Activated CD8-positive, alpha-beta memory T cell treated with anti-CD3 and anti-CD28 coated beads for 36 hours (primary cell): ENCODE results near the gene GRK3. TPM values are rescaled to one million over a fixed set of nuclear protein-coding genes. Genes with fewer than 3 reads are reported as not detected.
"Not testable (repeated sequence)": the region's sequence is repeated elsewhere in the genome, so short reads cannot be mapped to it uniquely, and the experiment has no call there.

Experiments
- CTCF ChIA-PET: fragments of 350-600 bp; sonication (Branson Sonifier 250); formaldehyde crosslinking; loops from one replicate; lab custom pipeline; 2021; ENCODE audit warnings: antibody characterized with exemption; lab: Charles Lee
- POLR2A ChIA-PET: fragments of 350-600 bp; sonication (Branson Sonifier 250); formaldehyde crosslinking; loops from one replicate; lab custom pipeline; 2021; ENCODE audit warnings: antibody characterized with exemption; lab: Charles Lee
- total RNA-seq, 2 experiments: library from RNA; stranded (reverse); gene quantifications; one replicate each; pipeline ENCODE4 v1.2.3, GENCODE V29; 2021

GRK3 gene
- total RNA-seq = 10 to 100 TPM; 13.5 to 15.4 TPM

DNA sequence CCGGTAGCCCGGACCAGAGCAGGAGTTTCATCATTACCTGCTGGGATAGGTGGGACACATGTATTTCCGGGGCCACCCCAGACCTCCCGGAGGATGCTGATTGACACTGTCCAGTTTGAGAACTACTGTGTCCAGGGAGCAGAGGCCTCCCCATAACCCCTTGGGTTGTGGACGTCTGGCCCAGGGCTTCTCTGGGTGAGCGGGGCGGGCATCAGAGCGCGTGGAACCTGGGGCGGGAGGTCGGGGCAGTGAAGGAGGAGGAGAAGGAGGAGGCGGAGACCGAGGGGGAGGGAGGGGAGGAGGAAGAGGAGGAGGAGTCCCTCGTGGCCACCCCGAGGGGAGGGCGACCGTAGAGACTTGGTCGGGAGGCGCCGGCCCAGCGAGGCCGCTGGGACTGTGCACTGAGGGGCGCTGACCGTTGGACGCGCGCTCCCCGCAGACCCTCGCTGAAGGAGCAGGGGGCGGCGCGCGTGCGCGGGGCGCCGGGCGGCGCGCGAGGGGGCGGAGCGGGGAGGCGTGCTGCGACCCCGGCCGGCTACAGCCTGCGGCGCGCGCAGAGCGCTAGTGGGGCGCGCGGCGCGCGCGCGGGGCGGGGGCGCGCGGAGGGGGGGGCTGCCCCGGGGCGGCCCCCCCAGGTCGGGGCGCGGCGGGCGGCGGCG is at the start of gene GRK3:
GRK3 (plus strand) TSS at position 356 of the 659 bp plus-strand sequence. CDS start 366 bp downstream, outside the sequence.
- CTCF ChIA-PET = interaction anchor here (0.7 to 1.1 kb wide), 2 partner anchors 59 to 514 kb away, joined by 3 to 4 read pairs; no protein-coding TSS in a partner anchor
- POLR2A ChIA-PET = no interaction called here

DNA sequence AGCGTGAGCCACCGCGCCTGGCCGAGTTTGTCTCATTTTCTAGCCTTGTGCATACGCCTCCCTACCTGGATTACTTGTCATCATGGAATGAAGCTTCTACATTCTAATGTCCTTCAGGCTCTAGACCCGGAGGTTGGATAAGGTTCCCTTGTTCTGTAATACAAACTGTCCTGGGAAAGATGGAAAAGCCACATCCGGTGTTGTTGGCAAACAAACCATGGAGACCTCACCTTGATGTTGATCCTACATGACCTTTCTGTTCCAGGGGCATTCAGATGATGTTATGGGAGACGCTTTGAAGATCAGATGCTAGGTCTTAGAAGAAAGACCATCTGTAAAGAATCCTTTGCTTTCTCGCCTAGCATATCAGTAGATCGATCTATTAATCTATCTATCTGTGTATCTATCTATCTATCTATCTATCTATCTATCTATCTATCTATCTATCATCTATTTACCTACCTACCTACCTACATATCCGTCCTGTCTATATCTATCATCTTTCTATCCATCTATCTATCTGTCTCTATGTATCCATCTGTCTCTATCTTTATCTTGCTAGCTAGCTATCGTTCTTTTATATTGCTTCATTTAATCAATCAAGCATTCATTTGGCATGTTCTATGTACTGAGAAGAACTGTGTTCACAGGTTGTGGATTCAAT is 46.3 kb upstream of the GRK3 start:
- POLR2A ChIA-PET = no interaction called here
- CTCF ChIA-PET = no interaction called here

DNA sequence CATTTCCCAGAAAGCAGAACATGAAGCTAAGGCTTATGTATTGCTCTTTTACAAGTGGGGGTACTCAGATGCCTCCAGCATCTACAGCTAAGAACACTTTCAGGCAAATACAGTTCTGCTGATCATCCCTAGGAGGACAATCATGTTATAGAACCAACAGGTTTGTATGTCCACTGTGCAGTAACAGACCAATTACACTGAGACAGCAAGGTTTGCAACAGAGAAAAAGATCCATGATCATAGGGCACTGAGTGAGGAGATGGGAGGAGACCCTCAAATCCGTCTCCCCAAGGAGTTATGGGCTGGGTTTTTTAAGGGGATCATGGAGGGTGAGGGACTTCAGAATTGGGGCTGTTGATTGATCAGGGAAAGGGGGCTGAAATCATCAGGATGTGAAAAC is 39.1 kb upstream of the GRK3 start:
- POLR2A ChIA-PET = no interaction called here
- CTCF ChIA-PET = no interaction called here

DNA sequence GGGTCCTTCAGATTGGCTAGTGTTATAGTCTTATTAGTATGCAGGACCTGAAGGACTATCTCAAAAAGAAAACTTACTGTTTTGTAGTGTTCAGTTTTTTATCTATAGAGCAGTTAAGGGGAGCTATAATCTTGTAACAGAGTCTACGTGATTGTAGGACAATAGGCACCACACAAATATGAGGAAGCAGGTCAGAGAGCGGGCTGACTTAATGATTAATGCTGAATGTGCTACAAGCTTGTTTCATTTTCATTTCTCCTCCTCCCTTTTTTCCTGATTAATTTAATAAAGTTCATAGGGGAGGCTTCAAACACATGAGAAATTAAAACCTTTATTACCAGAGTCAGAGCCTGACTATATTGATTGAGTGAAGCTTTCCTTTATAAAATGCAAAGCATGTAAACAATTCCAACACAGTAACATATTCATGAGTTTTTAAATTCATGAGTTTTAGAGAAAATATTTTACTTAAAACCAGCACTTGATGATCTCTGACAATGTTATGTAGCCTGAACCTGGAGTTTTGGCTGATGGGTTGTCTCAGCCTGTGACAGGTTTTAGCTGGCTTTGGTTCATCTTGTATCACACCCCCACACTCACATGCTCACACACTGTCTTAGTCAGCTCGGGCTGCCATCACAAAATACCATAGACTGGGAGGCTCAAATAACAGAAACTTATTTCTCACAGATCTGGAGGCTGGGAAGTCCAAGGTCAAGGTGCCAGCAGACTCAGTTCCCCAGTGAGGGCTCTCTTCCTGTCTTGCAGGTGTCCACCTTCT is 38.5 kb upstream of the GRK3 start:
- CTCF ChIA-PET, POLR2A ChIA-PET: not testable (repeated sequence)

DNA sequence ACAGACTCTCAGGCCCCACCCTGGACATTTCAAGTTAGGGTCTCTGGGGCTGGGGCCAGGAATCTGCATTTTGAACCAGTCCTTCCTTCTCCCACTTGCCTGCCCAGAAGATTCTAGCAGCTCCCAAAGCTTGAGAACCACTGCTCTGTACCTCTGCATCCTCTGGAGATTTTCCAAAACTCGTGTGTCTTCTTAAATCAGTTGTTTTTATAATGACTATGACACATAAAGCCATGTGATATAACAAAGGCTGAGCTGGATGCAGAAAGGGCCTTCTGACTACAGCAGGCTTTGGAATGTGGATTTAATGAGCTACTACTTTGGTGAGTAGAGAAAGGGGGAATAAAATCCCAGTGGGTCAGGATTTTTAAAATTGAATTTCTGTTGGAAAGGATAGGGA is 37.5 kb upstream of the GRK3 start:
- CTCF ChIA-PET, POLR2A ChIA-PET: not testable (repeated sequence)

DNA sequence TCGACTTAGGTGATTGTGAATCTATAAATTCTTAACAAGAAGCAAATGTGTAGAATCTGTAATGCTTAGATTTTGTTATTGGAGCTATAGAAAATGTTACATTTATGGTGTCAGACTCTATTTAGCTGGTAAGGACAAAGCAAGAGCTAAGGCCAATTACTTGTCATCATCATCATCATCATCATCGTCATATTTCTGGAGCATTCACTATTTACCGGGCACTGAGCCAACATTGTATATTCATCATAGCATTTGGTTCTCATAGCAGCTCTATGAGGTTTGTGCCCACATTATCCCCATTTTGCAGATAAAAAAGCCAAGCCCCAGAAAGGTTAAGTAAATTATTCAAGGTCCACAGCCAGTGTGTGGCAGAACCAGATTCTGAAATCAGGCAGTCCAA is 36.4 kb upstream of the GRK3 start:
- CTCF ChIA-PET, POLR2A ChIA-PET: not testable (repeated sequence)

DNA sequence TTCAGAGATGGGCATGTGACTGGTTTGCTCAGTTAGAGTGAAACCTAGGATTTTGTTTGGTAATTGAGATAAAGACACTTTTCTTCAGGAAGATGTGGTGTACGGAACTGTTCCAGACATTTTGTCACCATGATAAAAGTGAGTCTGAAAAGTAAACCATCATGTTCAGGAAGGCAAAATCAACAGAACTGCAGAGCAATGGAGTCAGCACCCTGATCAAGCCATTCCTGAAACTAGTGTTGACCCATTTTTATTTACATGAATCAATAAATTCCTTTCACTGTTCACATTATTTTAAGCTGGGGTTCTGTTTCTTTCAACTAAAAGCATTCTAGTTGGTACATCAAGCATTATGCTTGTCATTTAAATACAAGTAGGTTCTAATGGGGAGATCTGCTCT is 35.4 kb upstream of the GRK3 start:
- CTCF ChIA-PET, POLR2A ChIA-PET: not testable (repeated sequence)

DNA sequence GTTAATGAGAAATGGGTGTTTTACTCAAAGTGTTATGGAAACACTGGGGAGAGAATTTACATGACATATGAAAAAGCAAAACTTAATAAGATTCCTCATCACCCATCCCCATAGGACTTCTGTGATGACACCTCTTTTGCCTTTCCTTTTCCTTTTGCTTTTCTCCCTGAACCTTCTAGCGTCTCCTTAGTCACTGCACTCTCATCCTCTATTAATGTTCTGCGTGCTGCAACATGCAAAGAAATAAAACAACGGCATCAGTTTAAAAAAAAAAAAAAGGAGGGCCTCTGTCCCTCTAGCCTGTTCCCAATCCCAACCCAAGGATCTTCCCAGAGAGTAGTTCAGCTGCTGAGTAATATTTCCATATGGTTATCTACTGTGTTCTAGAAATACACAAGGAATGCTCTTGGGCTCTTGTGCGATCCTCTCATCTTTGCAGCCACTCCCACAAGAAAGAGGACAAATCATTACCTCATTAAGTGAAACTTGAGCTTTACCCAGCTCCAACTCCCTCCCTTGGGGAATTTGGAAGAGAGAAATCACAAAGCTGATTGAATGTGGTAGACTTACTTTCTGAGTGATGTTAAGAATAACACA is 34.8 kb upstream of the GRK3 start:
- POLR2A ChIA-PET, CTCF ChIA-PET: not testable (repeated sequence)

DNA sequence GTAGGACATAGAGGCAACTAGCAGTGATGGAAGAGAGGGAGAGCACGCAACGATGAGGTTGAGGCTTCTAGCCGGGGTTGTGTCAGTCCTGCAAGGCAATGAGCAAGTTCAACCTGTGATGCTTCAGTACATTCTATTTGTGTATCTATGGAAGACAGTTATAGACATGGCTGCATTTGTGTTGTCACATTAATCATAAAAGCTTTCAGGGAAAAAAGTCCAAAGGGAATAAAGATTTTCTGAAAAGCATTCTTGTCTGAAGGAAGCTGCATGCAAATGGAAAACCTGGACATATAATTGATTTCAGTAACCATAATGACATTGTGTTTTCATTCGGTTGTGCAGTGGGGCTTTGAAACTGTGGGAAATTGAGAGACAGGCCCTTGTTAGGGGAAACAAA is 32.8 kb upstream of the GRK3 start:
- CTCF ChIA-PET, POLR2A ChIA-PET: not testable (repeated sequence)

DNA sequence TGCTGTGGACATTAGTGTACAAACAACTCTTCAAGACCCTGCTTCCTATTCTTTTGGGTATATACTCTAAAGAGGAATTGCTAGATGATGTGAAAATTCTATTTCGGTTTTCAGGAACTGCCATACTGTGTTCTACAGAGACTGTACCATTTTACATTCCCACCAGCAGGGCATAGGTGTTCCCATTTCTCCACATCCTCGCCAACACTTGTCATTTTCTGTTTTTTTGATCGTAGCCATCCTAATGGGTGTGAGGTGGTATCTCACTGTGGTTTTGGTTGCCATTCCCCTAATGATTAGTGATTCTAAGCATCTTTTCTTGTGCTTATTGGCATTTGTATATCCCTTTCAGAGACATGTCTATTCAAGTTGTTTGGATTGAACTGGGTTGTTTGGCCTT is 29.8 kb upstream of the GRK3 start:
- POLR2A ChIA-PET = no interaction called here
- CTCF ChIA-PET = no interaction called here

DNA sequence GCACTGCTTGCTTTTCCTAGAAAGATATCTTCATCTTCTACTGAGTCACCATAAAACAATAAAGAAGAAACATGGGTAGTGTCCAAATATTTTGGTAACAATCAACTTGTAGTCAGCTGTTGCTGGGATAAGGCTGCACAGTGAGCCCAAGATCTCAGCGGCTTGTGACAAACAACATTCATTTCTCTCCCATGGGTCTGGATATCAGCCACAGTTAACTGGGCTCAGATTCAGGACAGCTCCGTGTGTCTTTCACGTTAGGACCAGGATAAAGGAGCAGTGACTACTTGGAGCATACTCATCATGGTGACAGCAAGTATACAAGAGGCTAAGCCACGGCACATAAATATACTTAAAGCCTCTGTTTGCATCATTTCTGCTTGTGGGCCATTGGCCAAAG is 27.9 kb upstream of the GRK3 start:
- CTCF ChIA-PET = no interaction called here
- POLR2A ChIA-PET = no interaction called here

DNA sequence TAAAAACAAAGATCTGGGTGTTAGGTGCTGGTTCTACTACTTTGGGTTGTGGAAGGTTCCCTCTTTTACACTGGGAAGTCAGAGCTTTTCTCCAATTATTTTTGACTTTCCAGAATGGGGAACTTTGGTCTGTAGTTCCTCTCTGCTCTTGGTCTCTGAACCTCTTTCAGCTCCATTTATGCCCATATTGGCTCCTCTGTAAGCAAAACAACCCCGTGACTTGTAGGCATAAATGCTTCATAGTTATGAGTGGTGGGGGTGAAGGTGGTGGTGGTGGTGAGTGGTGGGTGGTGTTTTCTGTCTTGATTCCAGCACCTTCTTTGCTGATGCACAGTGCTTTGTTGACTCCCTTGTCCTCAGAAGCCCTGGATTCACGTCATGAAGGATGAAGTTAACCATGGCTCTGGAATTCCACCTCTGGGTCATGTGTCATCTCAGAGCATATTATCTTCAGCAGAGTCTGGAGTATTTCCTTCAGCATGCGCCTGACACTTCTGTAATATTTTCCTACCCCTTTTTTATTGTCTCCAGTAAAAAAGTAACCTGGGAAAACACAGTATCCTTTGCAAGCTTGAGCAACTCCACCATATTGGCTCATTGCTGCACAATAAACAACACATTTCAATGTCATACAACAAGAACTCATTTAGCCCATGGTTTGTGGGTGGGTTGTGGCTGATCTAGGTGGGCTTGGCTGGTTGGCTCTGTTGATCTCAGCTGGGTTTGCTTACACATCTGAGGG is 24.1 kb upstream of the GRK3 start:
- POLR2A ChIA-PET = no interaction called here
- CTCF ChIA-PET = no interaction called here

DNA sequence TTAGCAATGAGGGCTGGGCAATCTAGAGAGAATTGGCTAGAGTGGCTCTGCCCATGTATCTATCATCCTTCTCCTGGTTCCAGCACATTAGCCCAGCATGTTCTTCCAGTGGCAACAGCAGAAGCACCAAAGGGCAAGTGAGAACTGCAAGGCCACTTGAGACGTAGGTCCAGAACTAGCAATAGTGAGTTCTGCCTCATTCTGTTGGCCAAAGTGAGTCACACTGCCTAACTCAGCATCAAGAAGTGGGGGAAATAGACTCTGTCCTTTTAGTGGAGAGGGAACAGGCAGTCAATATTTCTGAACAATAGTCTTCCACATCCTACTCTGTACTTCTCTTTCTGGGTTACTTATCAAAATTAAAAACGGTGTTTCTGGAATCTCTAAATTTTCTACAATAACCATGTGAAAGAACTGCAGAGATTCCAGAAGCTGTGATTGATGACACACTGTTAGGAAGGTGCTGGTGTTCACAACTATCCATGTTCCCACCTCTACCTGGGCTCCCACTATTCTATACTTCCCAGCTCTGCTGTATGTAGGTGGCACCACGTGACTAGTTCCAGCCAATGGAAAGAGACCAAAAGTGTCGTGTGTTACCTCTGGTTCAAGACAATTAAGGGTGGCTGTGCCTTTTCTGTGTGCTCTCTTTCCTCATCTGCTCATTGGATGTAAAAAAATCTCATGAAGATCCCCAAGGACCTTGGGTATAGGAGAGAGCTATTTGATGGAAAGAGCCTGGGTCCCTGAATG is 23.4 kb upstream of the GRK3 start:
- ChIA-PET CTCF (interaction anchor here (1.1 kb wide), 1 partner anchor 47 kb away, joined by 3 read pairs; no protein-coding TSS in a partner anchor), POLR2A (no interaction called here)

DNA sequence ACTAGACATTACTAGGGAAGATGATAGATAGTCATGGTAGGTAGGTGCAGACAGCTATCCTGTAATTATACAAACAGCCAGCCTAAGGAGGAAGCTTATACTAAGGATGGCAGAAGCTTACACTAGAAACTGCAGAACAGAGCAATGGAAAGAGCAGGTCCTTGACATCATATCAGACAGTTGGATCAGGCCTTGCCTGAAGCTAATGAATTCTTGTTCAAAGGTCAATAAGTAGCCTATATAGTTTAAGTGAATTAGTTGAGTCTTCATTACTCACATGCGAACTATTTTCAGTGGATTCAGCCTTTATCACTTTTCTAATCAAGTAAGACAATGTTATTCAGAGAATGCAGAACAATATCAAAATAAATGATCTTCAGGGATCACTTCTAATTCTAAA is 22.3 kb upstream of the GRK3 start:
- POLR2A ChIA-PET = no interaction called here
- CTCF ChIA-PET = interaction anchor here (0.6 to 1.1 kb wide), 2 partner anchors 8 to 48 kb away, joined by 3 read pairs; no protein-coding TSS in a partner anchor

DNA sequence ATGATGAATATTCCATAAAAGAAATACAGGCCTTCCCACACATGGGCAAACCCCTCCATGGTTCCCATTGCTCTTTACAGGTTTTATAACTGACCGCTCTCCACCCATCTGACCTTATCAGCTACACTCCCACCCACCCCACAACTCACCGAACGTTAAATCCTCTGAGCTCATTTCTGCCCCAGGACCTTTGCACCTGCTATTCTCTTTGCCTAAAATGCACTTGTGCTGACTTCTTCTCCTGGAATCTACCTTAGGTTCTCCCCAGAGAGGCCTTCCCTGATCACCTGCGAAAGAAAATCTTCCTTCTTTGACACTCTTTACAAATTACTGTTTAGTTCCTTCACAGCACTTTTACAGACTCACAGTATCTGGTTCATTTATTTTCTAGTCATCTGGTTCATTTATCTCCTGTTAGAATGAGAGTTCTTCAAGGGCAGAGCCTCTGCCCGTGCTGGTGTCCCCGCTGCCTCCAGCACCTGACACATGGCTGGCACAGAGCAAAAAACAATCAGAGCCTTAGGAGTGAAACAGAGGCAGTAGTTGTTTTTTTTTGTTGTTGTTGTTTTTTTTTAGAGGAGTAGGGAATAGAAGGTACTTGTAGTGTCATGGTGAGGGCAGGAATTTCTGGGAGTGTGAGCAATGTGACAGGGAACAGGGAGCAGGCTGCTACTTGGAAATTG is 21.6 kb upstream of the GRK3 start:
- CTCF ChIA-PET = no interaction called here
- POLR2A ChIA-PET = no interaction called here

DNA sequence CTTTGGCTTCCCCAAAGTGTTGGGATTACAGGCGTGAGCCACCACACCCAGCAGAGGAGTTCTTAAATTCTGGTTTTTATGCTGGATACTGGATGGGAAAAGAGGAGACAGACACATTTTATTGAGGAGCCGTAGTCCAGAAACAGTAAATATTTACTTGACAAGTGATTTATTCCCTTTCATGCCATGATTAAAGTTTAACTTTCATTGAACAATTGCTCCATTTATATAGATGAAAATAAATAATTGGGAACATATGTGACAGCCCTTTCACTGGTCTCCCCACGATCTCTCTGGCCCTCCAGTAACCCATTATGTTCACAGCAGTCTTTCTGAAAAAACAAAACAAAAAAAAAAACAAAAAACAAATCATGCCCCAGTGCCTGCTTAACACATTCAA is 19.3 kb upstream of the GRK3 start:
- ChIA-PET CTCF (no interaction called here), POLR2A (no interaction called here)

DNA sequence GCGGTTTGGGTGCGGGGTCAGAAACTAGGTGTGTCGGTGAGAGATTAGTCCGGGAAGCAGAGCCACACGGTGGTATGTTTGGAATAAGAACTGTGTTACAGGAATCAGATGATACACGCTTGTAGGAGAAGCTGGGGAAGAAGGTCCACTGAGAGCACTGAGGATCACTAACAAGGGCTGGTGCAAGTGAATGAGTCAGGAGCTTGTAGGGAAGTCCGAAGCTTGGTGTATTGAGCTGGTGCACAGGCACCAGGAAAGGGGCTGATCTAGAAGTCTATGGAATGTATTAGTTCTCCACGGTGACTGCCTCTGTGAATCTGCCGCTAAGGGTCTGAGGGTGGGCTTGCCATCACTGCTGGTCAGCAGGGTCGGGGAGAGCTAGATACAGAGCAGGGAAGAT is 18.8 kb upstream of the GRK3 start:
- ChIA-PET POLR2A (no interaction called here), CTCF (no interaction called here)

DNA sequence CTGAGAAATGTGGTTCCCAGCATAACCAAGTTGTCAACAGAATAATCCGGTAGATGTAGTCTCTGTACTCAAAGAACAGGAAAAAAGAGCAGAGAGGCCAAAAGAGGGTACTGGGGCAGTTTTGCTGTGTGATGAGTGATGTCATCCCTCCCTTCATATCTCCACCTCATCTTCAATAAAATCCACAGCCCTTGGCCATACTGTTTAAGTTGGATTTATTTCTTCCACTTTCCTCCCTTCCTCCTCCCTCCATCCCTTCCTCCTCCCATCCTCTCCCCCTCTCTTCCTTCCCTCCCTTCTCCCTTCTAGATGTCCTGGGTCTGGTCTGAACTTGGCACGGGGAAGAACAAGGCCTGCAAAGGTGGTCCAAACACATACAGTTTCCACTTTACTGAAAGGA is 18.2 kb upstream of the GRK3 start:
- POLR2A ChIA-PET = interaction anchor here (0.7 kb wide), 1 partner anchor 65 kb away, joined by 9 read pairs; no protein-coding TSS in a partner anchor
- CTCF ChIA-PET = no interaction called here
